H9 (cell line): Measurements from ENCODE around the gene JPH2. TPM values are rescaled to one million over a fixed set of nuclear protein-coding genes. Genes with fewer than 3 reads are reported as not detected.

ENCODE experiments used
- DNase-seq: peaks from one replicate; pipeline ENCODE4 v3.0.0-alpha.2; 2017
- H2AFZ ChIP-seq: one replicate; pipeline ENCODE4 v1.6.1; 2013; ENCODE audit warnings: mild to moderate bottlenecking, low read length, control low read depth, moderate library complexity
- H2AK5ac ChIP-seq: 2 replicates; pipeline ENCODE4 v1.6.1; 2013; ENCODE audit warnings: low read length, control low read depth, mixed read lengths; ENCODE audit not compliant: insufficient read length
- H2BK120ac ChIP-seq: one replicate; pipeline ENCODE4 v1.6.1; 2013; ENCODE audit warnings: low read depth, mild to moderate bottlenecking, low read length, control low read depth, inconsistent platforms; ENCODE audit not compliant: poor library complexity, severe bottlenecking
- H2BK12ac ChIP-seq: 2 replicates; pipeline ENCODE4 v1.6.1; 2013; ENCODE audit warnings: low read length, control low read depth, mixed read lengths, low read depth; ENCODE audit not compliant: insufficient read length
- H2BK15ac ChIP-seq: 2 replicates; pipeline ENCODE4 v1.6.1; 2013; ENCODE audit warnings: low read depth, low read length, control low read depth
- H2BK20ac ChIP-seq: one replicate; pipeline ENCODE4 v1.6.1; 2013; ENCODE audit warnings: low read depth, mild to moderate bottlenecking, low read length, control low read depth, inconsistent platforms; ENCODE audit not compliant: poor library complexity, severe bottlenecking
- H2BK5ac ChIP-seq: 2 replicates; pipeline ENCODE4 v1.6.1; 2013; ENCODE audit warnings: low read length, control low read depth, mixed read lengths; ENCODE audit not compliant: insufficient read length
- H3K14ac ChIP-seq: 2 replicates; pipeline ENCODE4 v1.6.1; 2013; ENCODE audit warnings: low read length, control low read depth; ENCODE audit not compliant: insufficient read depth
- H3K18ac ChIP-seq: 2 replicates; pipeline ENCODE4 v1.6.1; 2013; ENCODE audit warnings: low read depth, mild to moderate bottlenecking, mixed read lengths, low read length, control low read depth; ENCODE audit not compliant: insufficient read length
- H3K23ac ChIP-seq: 2 replicates; pipeline ENCODE4 v1.6.1; 2013; ENCODE audit warnings: low read length, control low read depth, mixed read lengths, low read depth; ENCODE audit not compliant: insufficient read length
- H3K23me2 ChIP-seq: 2 replicates; pipeline ENCODE4 v1.6.1; 2013; ENCODE audit warnings: low read depth, mild to moderate bottlenecking, mixed read lengths, low read length, control low read depth; ENCODE audit not compliant: insufficient read length, poor library complexity, severe bottlenecking
- H3K27ac ChIP-seq: 2 replicates; pipeline ENCODE4 v1.5.1; 2013; ENCODE audit warnings: low read length, control low read depth, mixed read lengths, low read depth; ENCODE audit not compliant: insufficient read length
- H3K27me3 ChIP-seq: 2 replicates; pipeline ENCODE4 v1.6.1; 2013; ENCODE audit warnings: low read length, control low read depth, inconsistent platforms; ENCODE audit not compliant: insufficient read depth
- H3K4ac ChIP-seq: 2 replicates; pipeline ENCODE4 v1.6.1; 2013; ENCODE audit warnings: low read depth, mild to moderate bottlenecking, control low read depth, inconsistent platforms, low read length, moderate library complexity
- H3K4me1 ChIP-seq: 2 replicates; pipeline ENCODE4 v1.6.1; 2013; ENCODE audit warnings: low read length, control low read depth, inconsistent platforms; ENCODE audit not compliant: insufficient read depth
- H3K4me2 ChIP-seq: 2 replicates; pipeline ENCODE4 v1.6.1; 2013; ENCODE audit warnings: low read length, control low read depth, mixed read lengths; ENCODE audit not compliant: insufficient read length, insufficient read depth
- H3K56ac ChIP-seq: 2 replicates; pipeline ENCODE4 v1.6.1; 2013; ENCODE audit warnings: low read depth, mild to moderate bottlenecking, mixed read lengths, low read length, control low read depth; ENCODE audit not compliant: insufficient read length
- H3K79me1 ChIP-seq: 2 replicates; pipeline ENCODE4 v1.6.1; 2013; ENCODE audit warnings: low read depth, mild to moderate bottlenecking, moderate library complexity, low read length, control low read depth, inconsistent platforms; ENCODE audit not compliant: insufficient read depth, poor library complexity, severe bottlenecking
- H3K79me2 ChIP-seq: 2 replicates; pipeline ENCODE4 v1.6.1; 2013; ENCODE audit warnings: low read length, control low read depth, inconsistent platforms; ENCODE audit not compliant: insufficient read depth
- H3K9ac ChIP-seq: 2 replicates; pipeline ENCODE4 v1.6.1; 2013; ENCODE audit warnings: low read length, control low read depth, mixed read lengths; ENCODE audit not compliant: insufficient read length; ENCODE audit errors: extremely low read depth
- H3K9me3 ChIP-seq: one replicate; pipeline ENCODE4 v1.6.1; 2013; ENCODE audit warnings: low read depth, low read length, inconsistent platforms; ENCODE audit not compliant: control insufficient read depth
- H3T11ph ChIP-seq: one replicate; pipeline ENCODE4 v1.6.1; 2013; ENCODE audit warnings: mild to moderate bottlenecking, low read length, control low read depth, inconsistent platforms
- H4K20me1 ChIP-seq: one replicate; pipeline ENCODE4 v1.6.1; 2013; ENCODE audit not compliant: control insufficient read depth, insufficient read length, insufficient read depth
- H4K5ac ChIP-seq: 2 replicates; pipeline ENCODE4 v1.6.1; 2013; ENCODE audit warnings: low read depth, mild to moderate bottlenecking, mixed read lengths, low read length, control low read depth; ENCODE audit not compliant: insufficient read length
- H4K8ac ChIP-seq: replicated peaks from 2 replicates; pipeline ENCODE4 v1.6.1; 2013; ENCODE audit warnings: low read length, control low read depth, mixed read lengths, low read depth; ENCODE audit not compliant: insufficient read length
- H4K91ac ChIP-seq: 2 replicates; pipeline ENCODE4 v1.6.1; 2013; ENCODE audit warnings: low read depth, mild to moderate bottlenecking, moderate library complexity, mixed read lengths, low read length, control low read depth; ENCODE audit not compliant: insufficient read length
- H3K27ac Mint-ChIP-seq, 3 experiments: 2 replicates in 2 of 3; 3 replicates in 1 of 3; pipeline ENCODE4 v1.8.0; 2020 to 2021; ENCODE audit warnings: mixed read lengths in 3 of 3, mild to moderate bottlenecking in 1 of 3, moderate library complexity in 1 of 3
- H3K27me3 Mint-ChIP-seq: 2 replicates; pipeline ENCODE4 v1.8.0; 2021; ENCODE audit warnings: low read depth, mild to moderate bottlenecking, moderate library complexity, mixed read lengths
- H3K36me3 Mint-ChIP-seq, 3 experiments: 2 replicates in 2 of 3; 3 replicates in 1 of 3; pipeline ENCODE4 v1.8.0; 2020 to 2021; ENCODE audit warnings: low read depth in 3 of 3, mixed read lengths in 3 of 3; ENCODE audit not compliant: insufficient read depth in 1 of 3
- H3K4me1 Mint-ChIP-seq, 2 experiments: 2 replicates each; pipeline ENCODE4 v1.8.0; 2020; ENCODE audit warnings: mixed read lengths in 2 of 2
- H3K4me3 Mint-ChIP-seq, 2 experiments: 2 replicates in 1 of 2; 3 replicates in 1 of 2; pipeline ENCODE4 v1.8.0; 2020 to 2021; ENCODE audit warnings: mild to moderate bottlenecking in 2 of 2, mixed read lengths in 2 of 2, moderate library complexity in 1 of 2
- H3K9me3 Mint-ChIP-seq, 2 experiments: 2 replicates in 1 of 2; 3 replicates in 1 of 2; pipeline ENCODE4 v1.8.0; 2020; ENCODE audit warnings: mild to moderate bottlenecking in 2 of 2, mixed read lengths in 2 of 2, moderate library complexity in 1 of 2
- WGBS: extraction: QIAGEN DNeasy Blood & Tissue Kit; methylation state at CpG from one replicate; pipeline ENCODE4 v1.1.7; 2013; ENCODE audit warnings: missing lambda C conversion rate, low lambda C conversion rate, mixed read lengths; ENCODE audit not compliant: insufficient read length; ENCODE audit errors: extremely low coverage; 5-methylcytosine and 5-hydroxymethylcytosine counted together
- total RNA-seq: library from RNA; stranded (reverse); gene quantifications from 2 replicates; pipeline ENCODE4 v1.2.1, GENCODE V29; 2021
- TF ChIP-seq, protein P1 (sequence below): fragments of 200-600 bp; sonication (generic); conservative IDR thresholded peaks from 3 replicates; pipeline ENCODE4 v1.8.0; 2021; ENCODE audit warnings: antibody characterized with exemption, mild to moderate bottlenecking

The JPH2 gene
- total RNA-seq, 1 experiment from 2014 or later: 0.31 TPM

DNA sequence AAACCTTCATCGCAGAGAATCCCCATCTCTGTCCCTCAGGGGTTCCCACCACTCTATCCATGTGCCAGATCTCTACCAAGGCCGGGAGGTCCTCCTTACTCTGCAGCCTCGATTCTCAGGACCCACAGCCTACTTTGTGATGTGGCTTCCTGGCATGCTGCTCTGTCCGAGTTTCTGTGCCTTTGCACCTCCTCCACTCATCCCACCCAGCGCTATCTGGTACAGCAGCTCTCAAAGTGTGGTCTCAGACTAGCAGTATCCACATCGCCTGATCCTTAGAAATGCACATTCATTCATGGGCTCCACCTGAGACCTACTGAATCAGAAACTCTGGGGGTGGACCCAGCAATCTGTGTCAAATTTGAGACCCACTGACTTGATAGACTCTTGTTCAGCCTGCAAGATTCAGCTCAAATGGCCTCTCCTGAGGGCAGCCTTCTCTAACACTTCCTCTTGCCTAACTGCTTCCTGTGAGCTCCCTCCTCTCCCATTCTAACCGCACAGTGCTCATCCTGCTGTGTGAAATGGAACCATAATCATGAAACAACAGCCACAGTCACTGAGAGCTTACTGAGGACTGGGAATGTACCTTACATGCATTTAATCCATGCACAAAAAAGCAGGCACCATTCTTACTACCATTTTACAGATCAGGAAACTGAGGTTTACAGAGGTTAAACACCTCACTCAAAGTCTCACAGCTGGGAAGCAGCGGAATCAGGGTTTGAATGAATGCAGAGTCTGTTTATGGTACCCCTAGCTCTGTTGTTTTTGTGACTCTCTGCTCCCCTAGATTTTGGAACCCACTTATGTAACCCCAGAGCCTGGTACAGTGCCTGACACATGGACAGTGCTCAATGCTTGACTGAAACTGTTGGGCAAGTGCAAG lies 69.4 kb downstream of the JPH2 start:
- no peak overlapping the region for H3K4ac ChIP-seq
- H3K79me2 ChIP-seq: no peaks in the 10 kb centered on the region
- H4K5ac ChIP-seq: no peak overlapping the region
- H2BK20ac ChIP-seq: no peak overlapping the region
- Mint-ChIP-seq H3K36me3 (no peaks in the 10 kb centered on the region), H3K4me3 (peak overlapping the region in 1 of 2 experiments; percentile 34; a peak in 2 of 5 replicates), H3K4me1 (peaks cover 3 to 11% of the 10 kb centered on the region in 2 experiments; a peak in 3 of 4 replicates), H3K27me3 (no peaks in the 10 kb centered on the region), H3K9me3 (no peaks in the 10 kb centered on the region; a peak in 1 of 5 replicates), H3K27ac (no peak overlapping the region; a peak in 1 of 7 replicates)
- H3K4me1 ChIP-seq: no peaks in the 10 kb centered on the region
- H4K91ac ChIP-seq: no peak overlapping the region
- H3K23ac ChIP-seq: no peak overlapping the region
- H3K14ac ChIP-seq: no peak overlapping the region
- H2BK5ac ChIP-seq: no peak overlapping the region
- no peak overlapping the region for H2AFZ ChIP-seq
- TF ChIP-seq, protein P1, sequence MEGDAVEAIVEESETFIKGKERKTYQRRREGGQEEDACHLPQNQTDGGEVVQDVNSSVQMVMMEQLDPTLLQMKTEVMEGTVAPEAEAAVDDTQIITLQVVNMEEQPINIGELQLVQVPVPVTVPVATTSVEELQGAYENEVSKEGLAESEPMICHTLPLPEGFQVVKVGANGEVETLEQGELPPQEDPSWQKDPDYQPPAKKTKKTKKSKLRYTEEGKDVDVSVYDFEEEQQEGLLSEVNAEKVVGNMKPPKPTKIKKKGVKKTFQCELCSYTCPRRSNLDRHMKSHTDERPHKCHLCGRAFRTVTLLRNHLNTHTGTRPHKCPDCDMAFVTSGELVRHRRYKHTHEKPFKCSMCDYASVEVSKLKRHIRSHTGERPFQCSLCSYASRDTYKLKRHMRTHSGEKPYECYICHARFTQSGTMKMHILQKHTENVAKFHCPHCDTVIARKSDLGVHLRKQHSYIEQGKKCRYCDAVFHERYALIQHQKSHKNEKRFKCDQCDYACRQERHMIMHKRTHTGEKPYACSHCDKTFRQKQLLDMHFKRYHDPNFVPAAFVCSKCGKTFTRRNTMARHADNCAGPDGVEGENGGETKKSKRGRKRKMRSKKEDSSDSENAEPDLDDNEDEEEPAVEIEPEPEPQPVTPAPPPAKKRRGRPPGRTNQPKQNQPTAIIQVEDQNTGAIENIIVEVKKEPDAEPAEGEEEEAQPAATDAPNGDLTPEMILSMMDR: no peak
- no peak overlapping the region for H4K8ac ChIP-seq
- H3K27me3 ChIP-seq: no peaks in the 10 kb centered on the region
- no peak overlapping the region for H3K9ac ChIP-seq
- H3K9me3 ChIP-seq: no peaks in the 10 kb centered on the region
- no peak overlapping the region for H3K56ac ChIP-seq
- H3T11ph ChIP-seq: no peak overlapping the region
- H2BK15ac ChIP-seq: no peak overlapping the region
- H2AK5ac ChIP-seq: no peak overlapping the region
- H4K20me1 ChIP-seq: no peaks in the 10 kb centered on the region
- no CpG with 5 or more reads among the region's 8 CpGs for WGBS
- H2BK12ac ChIP-seq: no peak overlapping the region
- no peak overlapping the region for H3K4me2 ChIP-seq
- no peak overlapping the region for H3K27ac ChIP-seq
- H3K79me1 ChIP-seq: no peaks in the 10 kb centered on the region
- no peak for DNase-seq
- H3K18ac ChIP-seq: no peak overlapping the region
- no peaks in the 10 kb centered on the region for H3K23me2 ChIP-seq
- H2BK120ac ChIP-seq: no peak overlapping the region
